ENCODE measurements around the gene HAUS5. TPM values are rescaled to one million over a fixed set of nuclear protein-coding genes. Genes with fewer than 3 reads are reported as not detected.

HAUS5 gene
- total and polyA plus RNA-seq, 10 of the 15 experiments (the other 5 are each of a cell fraction or from before 2014, with no cell fraction given): 3.1 to 32.6 (median 17.6) TPM

DNA sequence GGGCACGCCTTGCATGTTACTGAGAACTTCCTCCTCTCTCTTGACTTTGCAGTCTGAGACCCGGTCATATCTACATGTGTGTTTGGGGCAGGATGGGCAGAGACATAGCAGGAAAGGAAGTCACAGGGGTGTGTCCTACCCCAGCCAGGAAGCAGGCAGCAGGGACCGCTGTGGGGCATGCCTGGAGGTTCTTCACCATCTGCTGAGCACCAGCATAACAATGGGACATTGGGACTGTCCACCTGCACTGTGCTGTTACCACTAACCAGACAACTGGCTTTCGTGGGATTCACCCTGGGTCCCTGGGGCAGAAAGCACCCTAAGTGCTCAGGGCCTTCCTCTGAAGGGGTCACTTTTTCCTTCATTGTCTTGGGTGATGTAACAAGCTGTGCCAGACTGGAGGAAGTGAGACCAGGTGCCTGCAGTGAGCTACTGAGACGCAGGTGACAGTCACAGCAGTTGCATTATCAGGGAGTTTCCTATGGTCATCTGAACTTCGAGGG, 2.6 kb upstream of the HAUS5 start (continued):
- TF ChIP-seq EP300 (IDR thresholded peaks at IDR 0.05; ENCODE audit: borderline replicate concordance in 1 of 2, control insufficient read depth in 1 of 2, low read depth in 2 of 2, low read length in 2 of 2): no peak; a peak in 1 of 4 replicates
- peak; percentile 64; the same call in 1 of the 2 replicates for TF ChIP-seq ATF7 (IDR thresholded peaks at IDR 0.05; ENCODE audit: low read depth)
- TF ChIP-seq ETV6 (conservative IDR thresholded peaks at IDR 0.05 in 1 of 2, IDR thresholded peaks at IDR 0.05 in 1 of 2; ENCODE audit: borderline replicate concordance in 1 of 2, low read depth in 1 of 2): peak in 1 of 2 experiments; percentile 75; a peak in 1 of 4 replicates
- peak; percentile 51; the same call in 1 of the 2 replicates for TF ChIP-seq TCF12 (IDR thresholded peaks at IDR 0.05; ENCODE audit: low read depth, low read length)
- no peak for TF ChIP-seq MYB (IDR thresholded peaks at IDR 0.05; ENCODE audit: borderline replicate concordance, low read depth, low read length)
- TF ChIP-seq NR2F1 (conservative IDR thresholded peaks at IDR 0.05): peak; percentile 27; the same call in 1 of the 2 replicates
- no peak for TF ChIP-seq HDAC6 (IDR thresholded peaks at IDR 0.05; ENCODE audit: unreplicated experiment)
- TF ChIP-seq, protein P1, sequence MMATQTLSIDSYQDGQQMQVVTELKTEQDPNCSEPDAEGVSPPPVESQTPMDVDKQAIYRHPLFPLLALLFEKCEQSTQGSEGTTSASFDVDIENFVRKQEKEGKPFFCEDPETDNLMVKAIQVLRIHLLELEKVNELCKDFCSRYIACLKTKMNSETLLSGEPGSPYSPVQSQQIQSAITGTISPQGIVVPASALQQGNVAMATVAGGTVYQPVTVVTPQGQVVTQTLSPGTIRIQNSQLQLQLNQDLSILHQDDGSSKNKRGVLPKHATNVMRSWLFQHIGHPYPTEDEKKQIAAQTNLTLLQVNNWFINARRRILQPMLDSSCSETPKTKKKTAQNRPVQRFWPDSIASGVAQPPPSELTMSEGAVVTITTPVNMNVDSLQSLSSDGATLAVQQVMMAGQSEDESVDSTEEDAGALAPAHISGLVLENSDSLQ (IDR thresholded peaks at IDR 0.05): 0 out of 2 replicates have a peak, but pooled peaks have one; percentile 13
- no peak for TF ChIP-seq SMC3 (IDR thresholded peaks at IDR 0.05; ENCODE audit: borderline replicate concordance, low read length)
- TF ChIP-seq NFIC (IDR thresholded peaks at IDR 0.05; ENCODE audit: low read depth, low read length): no peak
- TF ChIP-seq, protein P2, sequence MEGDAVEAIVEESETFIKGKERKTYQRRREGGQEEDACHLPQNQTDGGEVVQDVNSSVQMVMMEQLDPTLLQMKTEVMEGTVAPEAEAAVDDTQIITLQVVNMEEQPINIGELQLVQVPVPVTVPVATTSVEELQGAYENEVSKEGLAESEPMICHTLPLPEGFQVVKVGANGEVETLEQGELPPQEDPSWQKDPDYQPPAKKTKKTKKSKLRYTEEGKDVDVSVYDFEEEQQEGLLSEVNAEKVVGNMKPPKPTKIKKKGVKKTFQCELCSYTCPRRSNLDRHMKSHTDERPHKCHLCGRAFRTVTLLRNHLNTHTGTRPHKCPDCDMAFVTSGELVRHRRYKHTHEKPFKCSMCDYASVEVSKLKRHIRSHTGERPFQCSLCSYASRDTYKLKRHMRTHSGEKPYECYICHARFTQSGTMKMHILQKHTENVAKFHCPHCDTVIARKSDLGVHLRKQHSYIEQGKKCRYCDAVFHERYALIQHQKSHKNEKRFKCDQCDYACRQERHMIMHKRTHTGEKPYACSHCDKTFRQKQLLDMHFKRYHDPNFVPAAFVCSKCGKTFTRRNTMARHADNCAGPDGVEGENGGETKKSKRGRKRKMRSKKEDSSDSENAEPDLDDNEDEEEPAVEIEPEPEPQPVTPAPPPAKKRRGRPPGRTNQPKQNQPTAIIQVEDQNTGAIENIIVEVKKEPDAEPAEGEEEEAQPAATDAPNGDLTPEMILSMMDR (IDR thresholded peaks at IDR 0.05 in 2 of 3, conservative IDR thresholded peaks at IDR 0.05 in 1 of 3; ENCODE audit: control insufficient read depth in 2 of 3, extremely low read depth in 1 of 3, insufficient read depth in 1 of 3, low read depth in 3 of 3, low read length in 3 of 3): no peak
- TF ChIP-seq YBX1 (IDR thresholded peaks at IDR 0.05): no peak
- peak; percentile 56; the same call in 1 of the 2 replicates for TF ChIP-seq CREB1 (IDR thresholded peaks at IDR 0.05; ENCODE audit: low read depth)
- TF ChIP-seq MTA2 (IDR thresholded peaks at IDR 0.05; ENCODE audit: low read depth): 0 out of 2 replicates have a peak, but pooled peaks have one; percentile 14
- TF ChIP-seq ASH2L (IDR thresholded peaks at IDR 0.05; ENCODE audit: borderline replicate concordance, low read depth): no peak
- no peak for TF ChIP-seq FOXK2 (IDR thresholded peaks at IDR 0.05)
- TF ChIP-seq IKZF1 (conservative IDR thresholded peaks at IDR 0.05): peak; percentile 73
